ENCODE measurements around the gene ALOX5AP. TPM values are rescaled to one million over a fixed set of nuclear protein-coding genes. Genes with fewer than 3 reads are reported as not detected.

ALOX5AP gene
- total RNA-seq, 1 donor from 2014 or later, result 4.5 TPM

- no peak for FAIRE-seq
- Mint-ChIP-seq H3K4me3 (ENCODE audit: unreplicated experiment) (no peak overlapping the region), H3K4me1 (ENCODE audit: low read depth, unreplicated experiment) (peaks cover 21% of the 10 kb centered on the region), H3K9me3 (ENCODE audit: unreplicated experiment) (peaks cover 2% of the 10 kb centered on the region), H3K27ac (ENCODE audit: unreplicated experiment) (peak overlapping the region; percentile 82), H3K36me3 (ENCODE audit: low read depth, unreplicated experiment) (no peaks in the 10 kb centered on the region), H3K27me3 (ENCODE audit: low read depth, unreplicated experiment) (peaks cover 4% of the 10 kb centered on the region)
- peak overlapping the region; percentile 65 for H3K9ac ChIP-seq (ENCODE audit: low read length)
- H2AFZ ChIP-seq (ENCODE audit: low read depth, low read length), result no peak overlapping the region
- H3K79me2 ChIP-seq (ENCODE audit: insufficient read depth, low read length), result no peaks in the 10 kb centered on the region
- no peaks in the 10 kb centered on the region for H3K9me3 ChIP-seq (ENCODE audit: insufficient read depth, low read depth, low read length)
- no peak for TF ChIP-seq EZH2 (IDR thresholded peaks at IDR 0.05; ENCODE audit: insufficient read depth, low read length)
- TF ChIP-seq CTCF (IDR thresholded peaks at IDR 0.05; ENCODE audit: insufficient read depth, low read depth, low read length), result no peak
- H3K4me2 ChIP-seq (ENCODE audit: low read length), result peak overlapping the region; percentile 62
- no peak overlapping the region for H3K4me3 ChIP-seq (ENCODE audit: insufficient read depth, low read depth, low read length)
- no peaks in the 10 kb centered on the region for H4K20me1 ChIP-seq (ENCODE audit: insufficient read depth, low read length)
- H3K36me3 ChIP-seq (ENCODE audit: insufficient read depth, low read length), result no peaks in the 10 kb centered on the region
- DNase-seq (ENCODE audit: low read depth), result no peak
- peaks cover 26% of the 10 kb centered on the region for H3K4me1 ChIP-seq (ENCODE audit: insufficient read depth, low read length)
- no peaks in the 10 kb centered on the region for H3K27me3 ChIP-seq (ENCODE audit: insufficient read depth, low read length)
- peak overlapping the region; percentile 82 for H3K27ac ChIP-seq (ENCODE audit: low read depth, low read length)
Observed at GRCh38 chr13:30720172-30720869, 15.0 kb upstream of the ALOX5AP start.

- H3K27ac ChIP-seq (ENCODE audit: low read depth, low read length), result no peak overlapping the region
- TF ChIP-seq EZH2 (IDR thresholded peaks at IDR 0.05; ENCODE audit: insufficient read depth, low read length) (no peak), CTCF (IDR thresholded peaks at IDR 0.05; ENCODE audit: insufficient read depth, low read depth, low read length) (no peak)
- no peak overlapping the region for H3K4me3 Mint-ChIP-seq (ENCODE audit: unreplicated experiment)
- H3K36me3 ChIP-seq (ENCODE audit: insufficient read depth, low read length), result no peaks in the 10 kb centered on the region
- H4K20me1 ChIP-seq (ENCODE audit: insufficient read depth, low read length), result no peaks in the 10 kb centered on the region
- H2AFZ ChIP-seq (ENCODE audit: low read depth, low read length), result no peak overlapping the region
- no peak overlapping the region for H3K4me3 ChIP-seq (ENCODE audit: insufficient read depth, low read depth, low read length)
- peaks cover 30% of the 10 kb centered on the region for H3K4me1 ChIP-seq (ENCODE audit: insufficient read depth, low read length)
- no peaks in the 10 kb centered on the region for H3K9me3 ChIP-seq (ENCODE audit: insufficient read depth, low read depth, low read length)
- DNase-seq (ENCODE audit: low read depth), result no peak
- H3K27ac Mint-ChIP-seq (ENCODE audit: unreplicated experiment), result no peak overlapping the region
- no peak overlapping the region for H3K4me2 ChIP-seq (ENCODE audit: low read length)
- no peak for FAIRE-seq
- H3K9ac ChIP-seq (ENCODE audit: low read length), result no peak overlapping the region
- peaks cover 2% of the 10 kb centered on the region for H3K27me3 Mint-ChIP-seq (ENCODE audit: low read depth, unreplicated experiment)
- no peaks in the 10 kb centered on the region for H3K27me3 ChIP-seq (ENCODE audit: insufficient read depth, low read length)
- H3K9me3 Mint-ChIP-seq (ENCODE audit: unreplicated experiment), result peaks cover 2% of the 10 kb centered on the region
- peaks cover 23% of the 10 kb centered on the region for H3K4me1 Mint-ChIP-seq (ENCODE audit: low read depth, unreplicated experiment)
- H3K36me3 Mint-ChIP-seq (ENCODE audit: low read depth, unreplicated experiment), result no peaks in the 10 kb centered on the region
- H3K79me2 ChIP-seq (ENCODE audit: insufficient read depth, low read length), result no peaks in the 10 kb centered on the region
Observed at GRCh38 chr13:30721936-30722335, 13.4 kb upstream of the ALOX5AP start.

GRCh38 chr13:30722361-30722760, 13.0 kb upstream of the ALOX5AP start:
- H3K4me3 ChIP-seq (ENCODE audit: insufficient read depth, low read depth, low read length), result no peak overlapping the region
- H3K4me2 ChIP-seq (ENCODE audit: low read length), result no peak overlapping the region
- FAIRE-seq, result no peak
- peaks cover 2% of the 10 kb centered on the region for H3K9me3 Mint-ChIP-seq (ENCODE audit: unreplicated experiment)
- H3K27me3 ChIP-seq (ENCODE audit: insufficient read depth, low read length), result no peaks in the 10 kb centered on the region
- H2AFZ ChIP-seq (ENCODE audit: low read depth, low read length), result no peak overlapping the region
- H3K27ac ChIP-seq (ENCODE audit: low read depth, low read length), result no peak overlapping the region
- no peaks in the 10 kb centered on the region for H3K27me3 Mint-ChIP-seq (ENCODE audit: low read depth, unreplicated experiment)
- H4K20me1 ChIP-seq (ENCODE audit: insufficient read depth, low read length), result no peaks in the 10 kb centered on the region
- H3K4me1 ChIP-seq (ENCODE audit: insufficient read depth, low read length), result peaks cover 30% of the 10 kb centered on the region
- no peak overlapping the region for H3K27ac Mint-ChIP-seq (ENCODE audit: unreplicated experiment)
- peaks cover 23% of the 10 kb centered on the region for H3K4me1 Mint-ChIP-seq (ENCODE audit: low read depth, unreplicated experiment)
- DNase-seq (ENCODE audit: low read depth), result no peak
- no peaks in the 10 kb centered on the region for H3K79me2 ChIP-seq (ENCODE audit: insufficient read depth, low read length)
- TF ChIP-seq EZH2 (IDR thresholded peaks at IDR 0.05; ENCODE audit: insufficient read depth, low read length), result no peak
- TF ChIP-seq CTCF (IDR thresholded peaks at IDR 0.05; ENCODE audit: insufficient read depth, low read depth, low read length), result no peak
- H3K9ac ChIP-seq (ENCODE audit: low read length), result no peak overlapping the region
- H3K9me3 ChIP-seq (ENCODE audit: insufficient read depth, low read depth, low read length), result no peaks in the 10 kb centered on the region
- no peaks in the 10 kb centered on the region for H3K36me3 Mint-ChIP-seq (ENCODE audit: low read depth, unreplicated experiment)
- no peak overlapping the region for H3K4me3 Mint-ChIP-seq (ENCODE audit: unreplicated experiment)
- H3K36me3 ChIP-seq (ENCODE audit: insufficient read depth, low read length), result no peaks in the 10 kb centered on the region

Measured in astrocyte (in vitro differentiated cells and primary cell).